Measurements from ENCODE around the gene FBXO34.
A peak's percentile ranks its signal among the peaks of the same experiment; 100 is the strongest.

FBXO34 gene

GRCh38 chr14:55285048-55285652 is 13.9 kb downstream of the FBXO34 start:
- TF ChIP-seq CTCF (IDR thresholded peaks at IDR 0.05) = no peak

- no peak for TF ChIP-seq CTCF (IDR thresholded peaks at IDR 0.05)
Observed at GRCh38 chr14:55288439-55288838, 17.2 kb downstream of the FBXO34 start.

DNA sequence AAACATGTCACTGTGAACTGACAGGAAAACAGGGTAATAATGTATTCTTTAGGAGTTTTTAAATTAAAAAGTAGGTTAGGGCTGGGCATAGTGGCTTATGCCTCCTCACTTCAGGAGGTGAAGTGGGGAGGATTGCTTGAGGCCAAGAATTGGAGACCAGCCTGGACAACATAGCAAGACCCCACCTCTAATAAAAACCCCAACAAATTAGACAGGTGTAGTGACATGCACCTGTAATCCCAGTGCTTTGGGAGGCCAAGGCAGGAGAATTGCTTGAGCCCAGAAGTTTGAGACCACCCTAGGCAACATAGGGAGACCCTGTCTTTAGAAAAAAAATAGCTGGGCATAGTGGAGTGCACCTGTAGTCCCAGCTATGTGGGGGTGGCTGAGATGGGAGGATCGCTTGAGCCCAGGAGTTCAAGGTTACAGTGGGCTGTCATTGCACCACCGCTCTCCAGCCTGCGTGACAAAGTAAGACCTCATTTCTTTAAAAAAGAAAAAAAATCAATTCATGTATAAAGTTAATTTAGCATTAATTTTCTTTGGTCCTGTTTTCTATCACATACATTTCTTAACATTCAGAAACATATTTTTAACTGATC is 20.4 kb downstream of the FBXO34 start:
- no peak for TF ChIP-seq CTCF (IDR thresholded peaks at IDR 0.05)

DNA sequence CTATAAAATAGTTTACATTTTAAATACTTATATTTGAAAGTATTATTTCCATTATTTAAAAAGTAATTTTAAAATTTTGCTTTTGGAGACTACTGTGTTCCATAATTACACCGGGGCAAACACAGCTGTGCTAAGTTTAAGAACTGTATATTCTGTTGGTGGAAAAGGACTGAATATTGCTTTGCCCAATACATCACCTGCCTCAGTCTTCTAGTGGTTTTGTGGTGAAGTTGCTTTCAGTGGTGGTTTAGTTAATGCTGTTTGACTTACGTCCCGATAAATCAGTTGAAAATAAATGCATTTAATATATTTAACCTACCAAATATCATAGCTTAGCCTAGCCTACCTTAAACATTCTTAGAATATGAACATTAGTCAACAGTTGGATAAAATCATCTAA is 23.4 kb downstream of the FBXO34 start:
- no peak for TF ChIP-seq CTCF (IDR thresholded peaks at IDR 0.05)

DNA sequence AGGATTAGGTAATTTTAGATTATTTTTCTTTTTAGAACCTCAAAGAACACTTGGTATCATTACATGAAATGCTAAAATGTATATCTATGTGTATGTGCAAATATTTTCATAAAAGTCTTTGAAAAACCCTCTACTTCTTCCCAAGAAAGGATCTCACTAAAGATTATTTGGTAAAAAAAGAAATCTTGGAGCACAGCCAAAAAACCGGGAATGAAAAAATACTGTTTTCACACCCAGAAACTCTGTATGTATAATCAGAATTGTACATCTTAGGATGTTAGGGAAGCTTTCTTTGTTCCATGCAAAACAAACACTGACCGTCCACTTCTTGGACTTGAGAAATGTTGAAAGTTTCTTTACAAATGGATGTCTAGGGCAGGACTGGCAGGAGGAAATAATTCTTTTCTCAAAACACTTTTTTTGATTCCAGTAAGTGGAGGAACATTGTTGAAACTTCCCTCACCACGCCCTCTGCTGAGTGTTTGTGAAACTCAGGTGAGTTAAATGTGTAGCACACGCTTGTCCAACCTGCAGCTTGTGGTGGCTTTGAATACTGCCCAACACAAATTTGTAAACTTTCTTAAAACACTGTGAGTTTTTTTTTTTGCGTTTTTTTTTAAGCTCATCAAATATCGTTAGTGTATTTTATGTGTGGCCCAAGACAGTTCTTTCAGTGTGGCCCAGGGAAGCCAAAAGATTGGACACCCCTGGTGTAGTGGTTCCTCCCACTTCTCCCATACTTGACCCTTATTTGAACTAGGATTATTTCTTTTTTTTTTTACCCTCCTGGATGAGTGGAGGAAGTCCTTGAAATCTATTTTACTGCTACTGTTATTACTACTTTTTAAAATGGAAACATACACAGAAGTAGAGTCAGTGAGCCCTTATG is 26.6 kb downstream of the FBXO34 start:
- TF ChIP-seq CTCF (IDR thresholded peaks at IDR 0.05) = peak; percentile 59

- no peak for TF ChIP-seq CTCF (IDR thresholded peaks at IDR 0.05)
Observed at GRCh38 chr14:55298500-55298822, 27.2 kb downstream of the FBXO34 start.

GRCh38 chr14:55301437-55302121 is 30.4 kb downstream of the FBXO34 start:
- TF ChIP-seq CTCF (IDR thresholded peaks at IDR 0.05) = no peak

Measured in LNCAP (cell line).